IMR-90 (cell line): ENCODE data around the gene CDCA4. TPM values are rescaled to one million over a fixed set of nuclear protein-coding genes. Genes with fewer than 3 reads are reported as not detected.

Source experiments
- ATAC-seq: fragments of 200-7000 bp; cut with Tn5 transposase; 2 replicates; pipeline ENCODE4 v1.9.1; 2020; ENCODE audit warnings: low read depth, mild to moderate bottlenecking, moderate library complexity
- BruUV-seq: library from RNA; stranded (reverse); fragments of 400-500 nt; replicated peaks from 2 replicates; lab custom pipeline; 2021; lab: Mats Ljungman, UMichigan
- CTCF ChIA-PET: fragments of 300-600 bp; formaldehyde crosslinking; extraction: SDS; loops from one replicate; lab custom pipeline; 2021; ENCODE audit warnings: antibody characterized with exemption; lab: Yijun Ruan, JAX
- POLR2A ChIA-PET: fragments of 300-600 bp; sonication (Branson Sonifier 250); formaldehyde crosslinking; loops from one replicate; lab custom pipeline; 2022; ENCODE audit warnings: antibody characterized with exemption; ENCODE audit not compliant: unreplicated experiment; lab: Charles Lee
- DNase-seq: peaks from one replicate; pipeline ENCODE4 v3.0.0; 2013
- H2AFZ ChIP-seq: replicated peaks from 2 replicates; pipeline ENCODE3; 2013; ENCODE audit warnings: low read length, mild to moderate bottlenecking; ENCODE audit not compliant: poor library complexity
- H2AK5ac ChIP-seq: 2 replicates; pipeline ENCODE4 v1.6.1; 2013; ENCODE audit warnings: low read depth, low read length, inconsistent platforms
- H2AK9ac ChIP-seq: replicated peaks from 2 replicates; pipeline ENCODE3; 2013; ENCODE audit warnings: mild to moderate bottlenecking, low read depth, low read length, moderate library complexity; ENCODE audit not compliant: poor library complexity
- H2BK120ac ChIP-seq: 2 replicates; pipeline ENCODE4 v1.6.1; 2013; ENCODE audit warnings: low read depth, low read length, inconsistent platforms
- H2BK15ac ChIP-seq: 3 replicates; pipeline ENCODE4 v1.6.1; 2013; ENCODE audit warnings: low read depth, low read length, inconsistent platforms
- H2BK20ac ChIP-seq: 2 replicates; pipeline ENCODE4 v1.6.1; 2013; ENCODE audit warnings: low read depth, mild to moderate bottlenecking, inconsistent platforms, low read length, moderate library complexity
- H2BK5ac ChIP-seq: 2 replicates; pipeline ENCODE4 v1.6.1; 2013; ENCODE audit warnings: mild to moderate bottlenecking, low read depth, low read length, inconsistent platforms; ENCODE audit not compliant: poor library complexity, severe bottlenecking
- H3K14ac ChIP-seq: replicated peaks from 2 replicates; pipeline ENCODE4 v1.6.1; 2013; ENCODE audit warnings: low read depth, low read length, inconsistent platforms
- H3K18ac ChIP-seq: 2 replicates; pipeline ENCODE4 v1.6.1; 2013; ENCODE audit warnings: low read depth, low read length, control low read depth
- H3K23ac ChIP-seq: 2 replicates; pipeline ENCODE4 v1.6.1; 2013; ENCODE audit warnings: low read depth, low read length, inconsistent platforms
- H3K27ac ChIP-seq: 2 replicates; pipeline ENCODE4 v1.5.1; 2013; ENCODE audit warnings: mild to moderate bottlenecking, control low read depth, low read length; ENCODE audit not compliant: insufficient read depth
- H3K27me3 ChIP-seq: 2 replicates; pipeline ENCODE4 v1.6.1; 2013; ENCODE audit warnings: low read length; ENCODE audit not compliant: control insufficient read depth, insufficient read depth
- H3K36me3 ChIP-seq: 2 replicates; pipeline ENCODE4 v1.6.1; 2013; ENCODE audit warnings: low read length, mixed read lengths; ENCODE audit not compliant: control insufficient read depth, insufficient read depth
- H3K4ac ChIP-seq: 2 replicates; pipeline ENCODE4 v1.6.1; 2013; ENCODE audit warnings: low read depth, low read length, inconsistent platforms
- H3K4me1 ChIP-seq: 2 replicates; pipeline ENCODE4 v1.6.1; 2013; ENCODE audit warnings: low read length, mixed read lengths; ENCODE audit not compliant: control insufficient read depth, insufficient read depth
- H3K4me2 ChIP-seq: 2 replicates; pipeline ENCODE4 v1.6.1; 2013; ENCODE audit warnings: low read depth, mild to moderate bottlenecking, control low read depth, low read length, moderate library complexity
- H3K4me3 ChIP-seq: 2 replicates; pipeline ENCODE4 v1.5.1; 2013; ENCODE audit warnings: low read depth, mild to moderate bottlenecking, control low read depth, low read length, moderate library complexity; ENCODE audit not compliant: insufficient read depth
- H3K56ac ChIP-seq: 2 replicates; pipeline ENCODE4 v1.6.1; 2013; ENCODE audit warnings: low read length, inconsistent platforms; ENCODE audit not compliant: insufficient read depth; ENCODE audit errors: extremely low read depth
- H3K79me1 ChIP-seq, 2 experiments: 2 replicates each; pipeline ENCODE4 v1.6.1; 2013; ENCODE audit warnings: low read length in 2 of 2, inconsistent platforms in 1 of 2, low read depth in 1 of 2
- H3K9ac ChIP-seq: 2 replicates; pipeline ENCODE4 v1.6.1; 2013; ENCODE audit warnings: low read depth, low read length, control low read depth
- H3K9me1 ChIP-seq: 2 replicates; pipeline ENCODE4 v1.6.1; 2013; ENCODE audit warnings: low read length, inconsistent platforms; ENCODE audit not compliant: insufficient read depth
- H3K9me3 ChIP-seq: 2 replicates; pipeline ENCODE4 v1.6.1; 2013; ENCODE audit warnings: low read length; ENCODE audit not compliant: control insufficient read depth, insufficient read depth
- H4K20me1 ChIP-seq: 2 replicates; pipeline ENCODE4 v1.6.1; 2013; ENCODE audit warnings: low read length, inconsistent platforms; ENCODE audit not compliant: insufficient read depth
- H4K5ac ChIP-seq: 2 replicates; pipeline ENCODE4 v1.6.1; 2013; ENCODE audit warnings: mild to moderate bottlenecking, low read depth, low read length, control low read depth
- H4K8ac ChIP-seq, 2 experiments: 2 replicates each; pipeline ENCODE4 v1.6.1; 2013; ENCODE audit warnings: low read depth in 2 of 2, low read length in 2 of 2, control low read depth in 1 of 2, inconsistent platforms in 1 of 2
- H4K91ac ChIP-seq: 2 replicates; pipeline ENCODE4 v1.6.1; 2013; ENCODE audit warnings: low read depth, low read length, inconsistent platforms; ENCODE audit not compliant: insufficient read depth
- BHLHE40 ChIP-seq: fragments of 150-350 bp; IDR thresholded peaks from 2 replicates; pipeline ENCODE4 v1.6.1; 2016; ENCODE audit warnings: mild to moderate bottlenecking, low read depth, low read length
- CEBPB ChIP-seq: IDR thresholded peaks from 2 replicates; pipeline ENCODE4 v1.6.1; 2012; ENCODE audit warnings: low read depth, low read length, improper control_type of control experiment
- CHD1 ChIP-seq: IDR thresholded peaks from 2 replicates; pipeline ENCODE4 v1.6.1; 2012; ENCODE audit warnings: low read depth, low read length, improper control_type of control experiment
- CTCF ChIP-seq: conservative IDR thresholded peaks from 2 replicates; pipeline ENCODE4 v1.5.1; 2012; ENCODE audit warnings: mild to moderate bottlenecking, low read depth, low read length, improper control_type of control experiment
- ELK1 ChIP-seq: fragments of 150-350 bp; IDR thresholded peaks from 2 replicates; pipeline ENCODE4 v1.6.1; 2016; ENCODE audit warnings: low read depth, mild to moderate bottlenecking, low read length, moderate library complexity, borderline replicate concordance
- FOS ChIP-seq: fragments of 150-350 bp; IDR thresholded peaks from 2 replicates; pipeline ENCODE4 v1.6.1; 2016; ENCODE audit warnings: low read depth, low read length
- MAFK ChIP-seq: IDR thresholded peaks from 2 replicates; pipeline ENCODE4 v1.6.1; 2012; ENCODE audit warnings: low read depth, low read length, improper control_type of control experiment
- MAZ ChIP-seq: IDR thresholded peaks from 2 replicates; pipeline ENCODE4 v1.6.1; 2012; ENCODE audit warnings: low read depth, mild to moderate bottlenecking, low read length, improper control_type of control experiment, moderate library complexity, borderline replicate concordance
- MXI1 ChIP-seq: IDR thresholded peaks from 2 replicates; pipeline ENCODE4 v1.6.1; 2012; ENCODE audit warnings: low read depth, mild to moderate bottlenecking, low read length, moderate library complexity, borderline replicate concordance
- NFE2L2 ChIP-seq: fragments of 150-350 bp; IDR thresholded peaks from 2 replicates; pipeline ENCODE4 v1.6.1; 2016; ENCODE audit warnings: low read depth, mild to moderate bottlenecking, low read length
- POLR2A ChIP-seq: IDR thresholded peaks from 2 replicates; pipeline ENCODE4 v1.6.1; 2012; ENCODE audit warnings: mild to moderate bottlenecking, low read depth, low read length
- RAD21 ChIP-seq: IDR thresholded peaks from 2 replicates; pipeline ENCODE4 v1.6.1; 2012; ENCODE audit warnings: low read length, improper control_type of control experiment
- RCOR1 ChIP-seq: IDR thresholded peaks from 2 replicates; pipeline ENCODE4 v1.6.1; 2012; ENCODE audit warnings: mild to moderate bottlenecking, low read length, improper control_type of control experiment; ENCODE audit not compliant: insufficient replicate concordance
- RFX5 ChIP-seq: IDR thresholded peaks from 2 replicates; pipeline ENCODE4 v1.8.0; 2012; ENCODE audit warnings: low read depth, mild to moderate bottlenecking, low read length, moderate library complexity
- SMC3 ChIP-seq: fragments of 150-350 bp; IDR thresholded peaks from 2 replicates; pipeline ENCODE4 v1.6.1; 2016; ENCODE audit warnings: low read depth, mild to moderate bottlenecking, antibody characterized with exemption, low read length, moderate library complexity
- USF2 ChIP-seq: fragments of 150-350 bp; IDR thresholded peaks from 2 replicates; pipeline ENCODE4 v1.6.1; 2017; ENCODE audit warnings: mild to moderate bottlenecking, antibody characterized with exemption, low read length, low read depth
- WGBS, 2 experiments: methylation state at CpG; one replicate each; pipeline versions ENCODE4 v1.1.5 to v1.1.7; 2013; ENCODE audit warnings: missing lambda C conversion rate in 2 of 2; ENCODE audit not compliant: insufficient read length in 1 of 2; ENCODE audit errors: extremely low coverage in 2 of 2; 5-methylcytosine and 5-hydroxymethylcytosine counted together
- dilution Hi-C: fragments of 300-500 bp; cut with HindIII; formaldehyde crosslinking; loops from one replicate; pipeline ENCODE4 v1.14.3; 2018; ENCODE audit warnings: low sequenced_read_pairs; ENCODE audit not compliant: unreplicated experiment
- in situ Hi-C: fragments of 300-500 bp; cut with MboI; formaldehyde crosslinking; loops from 3 replicates; pipeline ENCODE4 v1.14.3; 2019; ENCODE audit warnings: low sequenced_read_pairs, inconsistent platforms, mixed read lengths
- intact Hi-C: fragments of 100-400 bp; cut with micrococcal nuclease; formaldehyde crosslinking; loops from 2 replicates; pipeline ENCODE4 v1.10.0; 2022
- polyA plus RNA-seq, 3 experiments: library from polyadenylated mRNA; depleted of rRNA; stranded (reverse); fragments of >200 nt; gene quantifications; 2 replicates each; pipeline ENCODE4 v1.2.3, GENCODE V29; 2012; ENCODE audit warnings: low replicate concordance in 1 of 3
- total RNA-seq: library from RNA; depleted of rRNA; stranded (reverse); fragments of >200 nt; gene quantifications from 2 replicates; pipeline ENCODE4 v1.2.3, GENCODE V29; 2012

The CDCA4 gene
- total and polyA plus RNA-seq, 2 of the 4 experiments (the other 2 are of a cell fraction), result 17.7 to 18.6 TPM

GRCh38 chr14:105018414-105018813 is 2.5 kb downstream of the CDCA4 start:
- Histone ChIP-seq H3K79me1 (peaks cover 10 to 39% of the 10 kb centered on the region in 2 experiments; a peak in 3 of 4 replicates), H3K4me2 (no peak overlapping the region), H3K23ac (no peak overlapping the region; the same call in 1 of the 2 replicates), H3K36me3 (no peaks in the 10 kb centered on the region), H3K56ac (no peak overlapping the region), H4K8ac (no peak overlapping the region), H4K5ac (no peak overlapping the region; the same call in 1 of the 2 replicates), H2BK20ac (no peak overlapping the region), H3K4ac (no peak overlapping the region), H2AK5ac (no peak overlapping the region), H2AK9ac (no peak overlapping the region), H3K4me1 (peaks cover 26% of the 10 kb centered on the region), H3K9me3 (no peaks in the 10 kb centered on the region), H4K91ac (no peak overlapping the region), H3K9me1 (peaks cover 22% of the 10 kb centered on the region), H3K27ac (no peak overlapping the region), H2AFZ (no peak overlapping the region), H3K14ac (no peak overlapping the region), H2BK15ac (no peak overlapping the region), H3K18ac (no peak overlapping the region), H2BK120ac (no peak overlapping the region), H3K27me3 (no peaks in the 10 kb centered on the region), H4K20me1 (peaks cover 52% of the 10 kb centered on the region), H3K4me3 (no peak overlapping the region), H3K9ac (no peak overlapping the region), H2BK5ac (no peak overlapping the region)
- TF ChIP-seq CHD1 (no peak), RCOR1 (no peak), SMC3 (no peak), POLR2A (no peak), USF2 (no peak), MXI1 (no peak), RFX5 (no peak), RAD21 (no peak), MAZ (no peak), MAFK (no peak), BHLHE40 (no peak), ELK1 (no peak), CEBPB (no peak), NFE2L2 (no peak), FOS (no peak), CTCF (no peak)
- POLR2A ChIA-PET, result no interaction called here
- in situ Hi-C loops, result no loop called here
- DNase-seq (no peak), ATAC-seq (no peak)
- CTCF ChIA-PET, result interaction anchor here (0.8 to 1.3 kb wide), 2 partner anchors 16 to 28 kb away, joined by 3 to 5 read pairs; no protein-coding TSS in a partner anchor
- dilution Hi-C loops, result no loop called here
- BruUV-seq, result no TSS peak
- intact Hi-C loops, result no loop called here
- no CpG with 5 or more reads among the region's 4 CpGs for WGBS, 2 experiments
